Stimulated activated CD4-positive, alpha-beta T cell treated with anti-CD3 and anti-CD28 coated beads, Interleukin-4, amount 100 ng/mL, for 48 hours (primary cell): ENCODE data around the gene ZNF324B.
"Not testable (repeated sequence)": the region's sequence is repeated elsewhere in the genome, so short reads cannot be mapped to it uniquely, and the experiment has no call there.

Experiments
- DNase-seq, 2 donors: peaks; one replicate each; pipeline ENCODE4 v3.0.0-alpha.2; 2020; ENCODE audit warnings: low read depth in 2 of 2

The ZNF324B gene

GRCh38 chr19:58453743-58454142 is 2.3 kb downstream of the ZNF324B start:
- no peak for DNase-seq

DNA sequence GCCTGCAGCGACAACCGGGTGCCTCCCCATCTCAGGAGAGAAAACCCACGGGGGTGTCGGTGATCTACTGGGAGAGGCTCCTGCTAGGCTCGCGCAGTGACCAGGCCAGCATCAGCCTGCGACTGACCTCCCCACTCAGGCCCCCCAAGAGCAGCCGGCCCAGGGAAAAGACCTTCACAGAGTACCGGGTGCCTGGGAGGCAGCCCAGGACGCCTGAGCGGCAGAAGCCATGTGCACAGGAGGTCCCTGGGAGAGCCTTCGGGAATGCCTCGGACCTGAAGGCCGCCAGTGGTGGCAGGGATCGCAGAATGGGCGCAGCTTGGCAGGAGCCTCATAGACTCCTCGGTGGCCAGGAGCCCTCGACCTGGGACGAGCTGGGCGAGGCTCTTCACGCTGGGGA is 3.9 kb downstream of the ZNF324B start:
- DNase-seq, result no peak

- DNase-seq, result no peak
Measured at GRCh38 chr19:58456111-58456510, 4.7 kb downstream of the ZNF324B start.

DNA sequence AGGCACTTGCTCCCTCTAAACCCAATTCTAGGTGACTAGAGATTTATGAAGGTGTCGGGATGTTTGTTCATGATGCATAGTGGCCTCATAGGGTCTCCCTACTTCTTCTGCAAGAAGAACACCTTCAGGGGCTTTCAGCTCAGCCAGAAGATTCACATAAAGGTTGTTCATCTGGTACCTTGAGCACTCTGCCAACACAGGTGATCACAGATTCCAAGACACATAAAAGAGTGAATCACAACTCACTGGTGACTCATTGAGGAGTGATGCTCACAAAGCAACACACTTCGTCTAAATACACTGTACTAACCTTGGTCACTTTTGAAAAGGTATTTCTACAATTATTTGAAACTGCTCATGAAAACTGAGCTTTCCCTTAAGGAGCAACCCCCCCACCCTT is 8.6 kb downstream of the ZNF324B start:
- DNase-seq, result no peak

DNA sequence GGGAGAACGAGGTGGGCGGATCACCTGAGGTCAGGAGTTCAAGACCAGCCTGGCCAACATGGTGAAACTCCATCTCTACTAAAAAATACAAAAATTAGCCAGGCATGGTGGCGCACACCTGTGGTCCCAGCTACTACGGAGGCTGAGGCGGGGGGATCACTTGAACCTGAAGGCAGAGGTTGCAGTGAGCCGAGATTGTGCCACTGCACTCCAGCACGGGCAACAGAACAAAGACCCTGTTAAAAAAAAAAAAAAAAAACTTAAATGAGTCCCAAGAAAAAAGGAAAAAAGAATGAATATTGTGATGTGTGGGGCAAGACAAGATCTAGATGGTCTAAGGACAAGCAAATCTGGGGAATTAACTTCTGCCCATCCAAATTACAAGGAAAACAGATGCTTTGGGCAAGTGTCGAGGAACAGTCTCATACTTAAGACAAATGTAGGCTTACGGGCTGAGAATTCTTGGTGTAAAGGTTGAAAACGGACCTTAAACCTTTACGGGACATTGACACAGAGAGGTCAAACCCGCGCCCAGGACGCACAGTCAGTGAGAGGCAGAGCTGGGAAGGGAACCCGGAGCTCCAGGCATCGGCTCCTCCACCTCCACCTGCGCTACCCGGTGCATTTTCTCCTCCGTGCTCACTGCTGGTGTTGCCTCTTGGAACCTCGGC is 14.8 kb downstream of the ZNF324B start:
- DNase-seq, result no peak

DNA sequence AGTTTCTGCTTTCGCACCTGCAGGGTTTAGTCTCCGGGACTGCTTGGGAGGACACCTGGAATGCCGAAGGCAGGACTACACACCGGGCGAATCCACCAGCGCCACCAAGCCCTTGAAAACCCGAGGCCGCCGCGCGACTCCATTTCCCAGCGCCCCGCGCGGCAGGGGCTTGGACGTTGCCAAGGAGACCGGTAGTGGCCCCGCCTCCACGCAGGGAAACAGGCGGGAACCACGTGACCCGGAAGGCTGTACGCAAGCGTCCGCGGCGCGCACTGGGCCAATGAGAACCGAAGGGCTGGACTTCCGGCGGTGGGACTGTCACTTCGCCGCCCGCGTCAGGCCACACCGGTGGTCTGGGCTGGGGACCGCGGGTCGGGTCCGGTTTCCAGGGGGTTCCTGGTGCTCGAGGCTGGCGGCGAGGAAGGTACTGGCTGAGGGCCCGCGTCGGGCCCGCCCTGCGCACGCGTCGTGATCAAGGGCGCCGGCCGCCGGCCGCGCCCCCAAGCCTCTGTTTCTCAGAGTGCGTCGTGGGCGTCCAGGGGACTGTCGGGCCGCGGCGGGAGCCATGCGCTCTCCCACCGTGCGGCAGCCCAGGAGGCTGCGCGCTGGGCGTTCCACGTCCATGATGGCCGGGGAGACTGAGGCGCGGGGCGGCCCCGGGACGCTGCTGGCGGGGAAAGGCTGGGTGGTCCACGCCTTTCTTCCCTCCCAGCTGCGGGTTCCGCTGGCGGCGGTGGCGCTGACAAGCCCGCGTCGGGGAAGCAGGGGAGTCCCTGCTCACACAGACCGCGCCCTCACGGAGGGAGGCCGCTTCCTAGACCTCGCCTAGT is 15.6 kb downstream of the ZNF324B start, which contains the start of gene ZNF324:
TSS of gene ZNF324 (plus strand) at position 321 of the 830 bp plus-strand sequence. CDS start 2,106 bp downstream, outside the sequence.
- peak; percentile 98 to 99 for DNase-seq

DNA sequence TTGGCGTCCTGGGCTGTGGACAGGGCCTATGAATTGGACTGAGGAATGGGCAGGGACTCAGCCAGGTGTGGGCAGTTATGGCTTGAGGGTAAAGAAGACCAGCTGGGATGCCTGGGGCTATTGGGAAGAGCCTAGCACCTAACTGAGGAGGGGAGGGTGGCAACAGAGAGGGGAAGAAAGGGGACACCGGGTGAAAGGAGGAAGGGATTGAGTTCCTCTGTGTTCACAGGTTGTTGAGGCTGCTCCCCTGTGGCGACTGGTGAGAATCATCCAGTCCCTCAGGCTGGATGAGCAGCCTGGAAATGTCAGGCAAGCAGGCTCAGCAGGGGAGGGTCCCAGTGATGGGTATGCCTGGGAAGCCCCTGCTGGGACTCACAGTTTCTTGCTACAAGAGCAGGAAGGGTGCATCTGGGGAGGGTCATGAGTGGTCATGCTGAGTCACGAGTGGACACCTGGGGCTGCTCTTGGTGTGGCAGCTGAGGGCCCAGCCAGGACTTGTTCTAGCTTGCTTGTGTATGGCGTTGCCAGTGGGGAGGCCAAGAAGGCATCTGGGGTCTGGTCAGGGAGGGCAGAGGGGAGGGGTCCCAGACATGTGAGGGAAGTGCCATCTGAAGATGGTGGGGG is 16.9 kb downstream of the ZNF324B start:
- no peak for DNase-seq

DNA sequence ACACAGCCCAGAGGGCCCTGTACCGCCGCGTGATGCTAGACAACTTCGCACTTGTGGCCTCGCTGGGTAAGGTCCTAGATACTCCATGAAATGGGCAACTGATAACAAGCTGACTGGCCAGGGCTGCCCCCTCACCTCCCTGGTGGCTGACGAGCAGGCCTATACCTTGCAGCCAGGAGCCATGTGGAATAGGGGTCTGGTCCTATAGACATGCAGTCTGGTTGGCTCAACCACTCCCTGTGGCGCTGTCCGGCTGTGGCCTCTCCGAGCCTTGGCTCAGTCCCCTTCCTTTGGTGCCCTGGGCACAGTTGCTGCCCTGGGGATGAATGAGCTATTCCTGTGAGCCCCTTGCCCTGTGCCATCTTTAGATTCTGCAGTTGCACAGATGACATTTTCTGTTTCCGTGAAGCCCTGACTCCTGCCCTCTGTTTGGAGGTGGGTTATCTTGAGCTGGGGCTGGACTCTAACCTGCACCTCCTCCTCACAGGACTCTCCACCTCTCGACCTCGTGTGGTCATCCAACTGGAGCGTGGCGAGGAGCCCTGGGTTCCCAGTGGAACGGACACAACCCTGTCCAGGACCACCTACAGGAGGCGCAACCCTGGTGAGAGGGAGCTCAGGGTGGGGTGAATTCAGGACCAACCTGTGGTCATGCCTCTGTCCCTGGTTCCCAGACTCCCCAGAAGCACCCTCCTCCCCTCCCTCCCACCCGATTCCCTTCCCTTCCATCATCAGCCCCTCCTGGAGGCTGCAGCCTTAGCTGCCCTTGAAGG is 18.0 kb downstream of the ZNF324B start:
- DNase-seq, result no peak

- not testable (repeated sequence) for DNase-seq
Measured at GRCh38 chr19:58470837-58471543, 19.6 kb downstream of the ZNF324B start.

DNA sequence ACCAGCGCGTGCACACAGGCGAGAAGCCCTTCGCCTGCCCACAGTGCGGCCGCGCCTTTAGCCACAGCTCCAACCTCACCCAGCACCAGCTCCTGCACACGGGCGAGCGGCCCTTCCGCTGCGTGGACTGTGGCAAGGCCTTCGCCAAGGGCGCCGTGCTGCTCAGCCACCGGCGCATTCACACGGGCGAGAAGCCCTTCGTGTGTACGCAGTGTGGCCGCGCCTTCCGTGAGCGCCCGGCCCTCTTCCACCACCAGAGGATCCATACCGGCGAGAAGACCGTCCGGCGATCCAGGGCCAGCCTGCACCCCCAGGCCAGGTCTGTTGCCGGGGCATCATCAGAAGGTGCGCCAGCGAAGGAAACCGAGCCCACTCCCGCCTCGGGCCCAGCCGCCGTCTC is 20.3 kb downstream of the ZNF324B start:
- DNase-seq, result no peak

DNA sequence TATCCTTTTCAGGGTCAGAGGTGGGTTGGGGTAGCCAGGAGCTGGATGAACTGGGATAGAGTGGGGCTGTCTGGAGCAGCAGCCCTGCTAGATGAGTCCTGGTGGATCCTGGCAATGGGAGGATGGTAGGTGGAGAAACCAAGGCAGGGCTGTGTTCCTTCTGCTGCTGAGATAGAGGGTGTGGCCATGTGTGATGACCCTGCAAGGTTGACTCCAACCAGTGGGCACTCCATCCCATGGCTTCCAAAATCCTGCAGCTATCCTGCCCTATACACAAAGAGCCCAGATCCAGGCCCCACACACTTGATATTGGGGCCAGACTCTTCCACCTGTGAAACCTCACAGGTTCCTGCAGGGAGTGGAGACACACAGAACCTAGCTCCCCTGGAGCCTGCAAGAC is 22.4 kb downstream of the ZNF324B start:
- DNase-seq, result no peak

DNA sequence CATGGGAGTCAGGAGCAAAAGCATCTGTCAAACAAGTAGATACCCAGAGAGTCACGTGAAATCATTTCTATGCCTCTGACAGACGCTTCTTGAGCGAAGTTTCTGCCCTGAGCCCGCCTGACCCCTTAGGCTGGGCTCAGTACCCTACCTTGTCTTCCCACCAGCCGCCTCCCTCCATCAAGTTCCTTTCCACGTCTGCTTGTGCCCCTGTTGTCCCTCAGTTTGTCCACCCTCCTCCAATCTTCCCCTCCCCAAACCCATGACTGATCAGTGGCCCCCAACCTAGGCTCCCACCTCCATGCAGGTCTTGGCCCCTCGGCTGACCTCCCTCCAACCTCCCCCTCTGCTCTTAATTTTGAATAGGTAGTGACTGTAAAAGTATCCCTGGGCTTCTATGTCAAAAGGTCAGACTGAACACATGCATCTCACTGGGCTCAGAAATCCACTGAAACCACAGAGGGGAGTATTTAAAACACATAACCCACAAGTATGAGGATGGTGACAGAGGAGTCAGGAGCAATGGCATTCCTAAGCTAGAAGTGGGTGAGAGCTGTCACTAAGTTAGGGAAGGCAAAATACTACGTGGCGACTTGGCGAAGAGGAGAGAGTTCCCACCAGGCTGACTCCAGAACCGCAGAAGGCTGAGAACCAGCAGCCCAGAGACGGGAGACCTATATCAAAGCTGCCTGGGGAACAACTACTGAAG is 23.0 kb downstream of the ZNF324B start:
- DNase-seq, result no peak

- no peak for DNase-seq
Measured at GRCh38 chr19:58474997-58475713, 23.7 kb downstream of the ZNF324B start.

DNA sequence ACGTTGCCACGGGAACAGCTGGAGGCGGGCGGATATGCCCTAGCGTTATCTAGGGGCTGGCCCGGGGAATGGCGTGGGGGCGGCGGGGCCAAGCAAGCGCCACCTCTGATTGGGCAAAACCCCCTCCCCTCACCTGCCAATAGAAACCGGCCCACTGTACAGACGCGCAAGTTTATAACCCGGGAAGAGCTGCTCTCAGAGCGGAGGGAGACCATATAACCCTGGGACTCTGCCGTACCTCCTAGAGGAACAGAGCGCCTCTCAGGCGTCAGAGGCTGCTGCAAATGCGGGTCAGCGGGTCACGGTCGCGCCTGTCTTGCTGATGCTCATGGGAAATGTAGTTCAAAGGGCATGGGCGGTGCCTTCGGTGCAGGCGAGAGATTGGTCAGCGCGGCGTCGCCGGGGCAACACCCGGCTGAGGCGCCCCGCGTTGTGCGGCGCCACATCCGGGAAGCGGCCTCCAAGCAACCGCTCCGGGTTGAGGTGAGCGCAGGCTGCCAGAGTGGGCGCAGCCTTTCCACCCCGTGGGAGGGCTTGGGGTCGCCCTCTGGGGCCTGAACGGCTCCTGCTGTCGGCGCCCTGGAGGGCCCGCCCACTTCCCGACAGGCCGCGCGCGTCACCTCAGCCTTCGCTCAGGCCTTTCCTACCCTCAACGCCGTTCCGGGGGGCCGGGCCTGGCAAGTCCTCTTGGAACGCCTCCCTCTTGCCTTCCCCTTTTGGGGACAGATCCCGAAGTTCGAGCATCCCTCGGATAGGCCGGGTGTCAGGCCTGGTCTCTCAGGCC is 24.5 kb downstream of the ZNF324B start, which contains the start of gene ZNF446:
TSS of gene ZNF446 (plus strand) at position 639 of the 784 bp plus-strand sequence. CDS start 867 bp downstream, outside the sequence.
- peak; percentile 92 to 94 for DNase-seq

DNA sequence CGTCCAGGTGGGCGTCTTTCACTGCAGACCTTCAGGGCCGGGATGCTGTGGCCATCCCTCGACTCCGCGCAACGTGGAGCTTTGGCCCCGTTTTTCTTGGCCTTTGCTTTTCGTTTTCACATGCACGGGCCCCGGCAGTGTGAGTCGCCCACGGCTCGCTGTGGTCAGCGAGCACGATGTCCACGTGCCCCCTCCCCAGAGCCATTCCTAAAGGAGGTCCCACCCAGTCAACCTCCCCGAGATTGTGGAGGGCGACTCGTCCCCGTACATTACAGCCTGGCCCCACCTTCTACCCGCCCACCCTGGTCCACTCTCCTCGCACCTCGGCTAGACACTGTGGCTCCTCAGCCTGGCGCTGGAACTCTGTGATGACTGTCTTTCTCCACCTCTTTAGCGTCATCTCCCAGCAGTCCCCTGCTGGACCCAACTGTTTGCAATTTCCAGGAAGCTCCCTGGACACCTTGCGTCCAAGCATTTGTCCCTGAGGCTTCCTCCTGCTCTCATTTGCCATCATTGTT is 25.1 kb downstream of the ZNF324B start:
- DNase-seq, result no peak

DNA sequence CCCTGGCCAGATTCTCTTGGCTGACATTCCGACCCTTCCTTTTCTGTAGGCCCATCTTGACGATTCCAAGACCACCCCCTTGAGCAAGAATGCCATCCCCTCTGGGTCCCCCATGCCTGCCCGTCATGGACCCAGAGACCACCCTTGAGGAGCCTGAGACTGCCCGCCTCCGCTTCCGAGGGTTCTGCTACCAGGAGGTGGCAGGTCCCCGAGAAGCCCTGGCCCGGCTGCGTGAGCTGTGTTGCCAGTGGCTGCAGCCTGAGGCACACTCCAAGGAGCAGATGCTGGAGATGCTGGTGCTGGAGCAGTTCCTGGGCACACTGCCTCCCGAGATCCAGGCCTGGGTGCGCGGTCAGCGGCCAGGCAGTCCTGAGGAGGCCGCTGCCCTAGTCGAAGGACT is 25.7 kb downstream of the ZNF324B start:
- no peak for DNase-seq

- DNase-seq, result no peak
Measured at GRCh38 chr19:58477871-58478270, 26.4 kb downstream of the ZNF324B start.

DNA sequence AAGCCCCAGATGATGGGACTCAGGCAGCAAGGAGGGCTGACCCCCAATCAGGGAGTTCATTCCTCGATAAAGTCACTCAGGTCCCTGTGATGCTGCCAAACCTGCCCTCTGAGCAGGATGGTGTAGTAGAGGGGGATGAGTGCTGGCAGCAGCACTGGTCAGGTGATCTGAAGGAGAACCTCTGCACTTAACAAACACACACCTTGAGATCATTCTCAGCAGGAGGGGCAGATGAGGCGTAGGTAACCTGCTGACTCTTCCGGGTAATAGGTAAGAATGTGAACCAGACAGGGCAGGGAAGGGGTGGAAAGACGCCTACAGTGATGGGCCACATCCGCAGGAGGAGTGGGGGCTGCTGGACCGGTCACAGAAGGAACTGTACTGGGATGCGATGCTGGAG is 27.9 kb downstream of the ZNF324B start:
- no peak for DNase-seq
